ENCODE measurements around the gene PBX1.

- TF ChIP-seq CTCF (IDR thresholded peaks at IDR 0.05) (no peak), POLR2A (IDR thresholded peaks at IDR 0.05) (no peak)
These were observed 71.0 kb downstream of the PBX1 start for GRCh38 chr1:164629971-164630370.
